K562 (cell line): ENCODE data around the gene PUSL1. TPM values are rescaled to one million over a fixed set of nuclear protein-coding genes. Genes with fewer than 3 reads are reported as not detected.

Experiments used
- ATAC-seq: fragments of 200-7000 bp; cut with Tn5 transposase; 3 replicates; pipeline ENCODE4 v1.9.1; 2020; ENCODE audit warnings: moderate library complexity
- BruUV-seq: library from RNA; stranded (reverse); fragments of 400-500 nt; replicated peaks from 2 replicates; lab custom pipeline; 2021; lab: Mats Ljungman, UMichigan
- CTCF ChIA-PET: fragments of 300-600 bp; formaldehyde crosslinking; extraction: SDS; loops from one replicate; lab custom pipeline; 2021; ENCODE audit warnings: low intra/inter-chr PET ratio; lab: Yijun Ruan, JAX
- POLR2A ChIA-PET: fragments of 300-600, 350-650 bp; sonication (Branson Sonifier 250); formaldehyde crosslinking; extraction: SDS; loops from one replicate; lab custom pipeline; 2021; ENCODE audit warnings: antibody characterized with exemption, inconsistent platforms; lab: Yijun Ruan, JAX
- DNase-seq, 4 experiments: peaks; one replicate each; pipeline versions ENCODE4 v3.0.0 to v3.0.0-alpha.2; 2011 to 2018; ENCODE audit warnings: low spot score in 3 of 4, mixed read lengths in 3 of 4; ENCODE audit errors: extremely low read depth in 1 of 4
- FAIRE-seq: peaks from 2 replicates; lab custom pipeline; 2011; peaks lifted over from hg19 to GRCh38; lab: Jason Lieb, UNC
- H2AFZ ChIP-seq: 2 replicates; pipeline ENCODE4 v1.6.0; 2011; ENCODE audit warnings: low read depth, low read length, control low read depth, inconsistent platforms
- H3K27ac ChIP-seq: fragments of 200-600 bp; 3 replicates; pipeline ENCODE4 v1.8.0; 2011; ENCODE audit warnings: low read depth, mild to moderate bottlenecking, control low read depth, inconsistent platforms, low read length, moderate library complexity, mixed read lengths; ENCODE audit errors: extremely low read depth
- H3K27me3 ChIP-seq, 2 experiments: fragments of 300-600 bp in 1 of 2; 2 replicates in 1 of 2; 3 replicates in 1 of 2; pipeline versions ENCODE4 v1.6.0 to v1.8.0; 2011; ENCODE audit warnings: inconsistent platforms in 2 of 2, low read length in 2 of 2, mild to moderate bottlenecking in 1 of 2, mixed read lengths in 1 of 2, moderate library complexity in 1 of 2; ENCODE audit not compliant: control insufficient read depth in 2 of 2, insufficient read depth in 2 of 2
- H3K36me3 ChIP-seq: fragments of 300-600 bp; 3 replicates; pipeline ENCODE4 v1.8.0; 2011; ENCODE audit warnings: mild to moderate bottlenecking, low read length, inconsistent platforms; ENCODE audit not compliant: control insufficient read depth, insufficient read depth
- H3K4me1 ChIP-seq, 2 experiments: fragments of 200-600 bp in 1 of 2; replicated peaks in 1 of 2; 2 replicates in 1 of 2; 3 replicates in 1 of 2; pipeline versions ENCODE4 v1.5.1 to v1.8.0; 2011; ENCODE audit warnings: inconsistent platforms in 2 of 2, low read length in 2 of 2, mild to moderate bottlenecking in 1 of 2, mixed read lengths in 1 of 2, moderate library complexity in 1 of 2; ENCODE audit not compliant: control insufficient read depth in 2 of 2, insufficient read depth in 2 of 2
- H3K4me2 ChIP-seq: 2 replicates; pipeline ENCODE4 v1.6.1; 2011; ENCODE audit warnings: low read length, control low read depth, inconsistent platforms, mixed read lengths; ENCODE audit not compliant: insufficient read depth
- H3K4me3 ChIP-seq: fragments of 200-600 bp; sonication (generic), shearing (Covaris generic); 2 replicates; pipeline ENCODE4 v1.5.1; 2016; ENCODE audit warnings: control low read depth, inconsistent platforms
- H3K79me2 ChIP-seq: fragments of 200-600 bp; 3 replicates; pipeline ENCODE4 v1.8.0; 2011; ENCODE audit warnings: low read length, inconsistent platforms; ENCODE audit not compliant: control insufficient read depth, insufficient read depth
- H3K9ac ChIP-seq, 2 experiments: 2 replicates each; pipeline versions ENCODE4 v1.6.0 to v1.6.1; 2011; ENCODE audit warnings: low read depth in 2 of 2, low read length in 2 of 2, control low read depth in 1 of 2, inconsistent platforms in 1 of 2, mild to moderate bottlenecking in 1 of 2, mixed read lengths in 1 of 2; ENCODE audit not compliant: insufficient read depth in 1 of 2
- H3K9me1 ChIP-seq: one replicate; pipeline ENCODE4 v1.6.0; 2011; ENCODE audit warnings: inconsistent platforms, mild to moderate bottlenecking, low read length, moderate library complexity; ENCODE audit not compliant: control insufficient read depth, insufficient read depth
- H3K9me3 ChIP-seq: replicated peaks from 2 replicates; pipeline ENCODE4 v1.5.1; 2011; ENCODE audit warnings: low read depth, low read length, inconsistent platforms; ENCODE audit not compliant: control insufficient read depth, insufficient read depth
- H4K20me1 ChIP-seq: replicated peaks from 2 replicates; pipeline ENCODE4 v1.6.1; 2011; ENCODE audit warnings: low read length, inconsistent platforms, mixed read lengths; ENCODE audit not compliant: control insufficient read depth, insufficient read depth
- ATF7 ChIP-seq: fragments of 450-650 bp; IDR thresholded peaks from 2 replicates; pipeline ENCODE4 v1.7.1; 2014; ENCODE audit warnings: mild to moderate bottlenecking, moderate library complexity
- BHLHE40 ChIP-seq: IDR thresholded peaks from 2 replicates; pipeline ENCODE4 v1.6.1; 2011; ENCODE audit warnings: low read length, improper control_type of control experiment
- FOSL1 ChIP-seq: fragments of 200-800 bp; sonication (Bioruptor generic); conservative IDR thresholded peaks from 2 replicates; pipeline ENCODE4 v1.6.1; 2016; ENCODE audit warnings: missing genetic modification characterization, missing compliant biosample characterization
- FOXA3 ChIP-seq, 2 experiments: fragments of 450-650 bp in 1 of 2; sonication (generic) in 1 of 2; formaldehyde crosslinking; IDR thresholded peaks in 1 of 2; conservative IDR thresholded peaks in 1 of 2; 2 replicates each; pipeline versions ENCODE4 v1.4.0 to v1.8.0; 2020 to 2022; ENCODE audit warnings: mild to moderate bottlenecking in 2 of 2, missing genetic modification reagents in 1 of 2
- MCM5 ChIP-seq: fragments of 450-650 bp; IDR thresholded peaks from 2 replicates; pipeline ENCODE4 v1.6.1; 2016; ENCODE audit warnings: low read depth
- NRF1 ChIP-seq, 2 experiments: fragments of 450-650 bp; IDR thresholded peaks in 1 of 2; conservative IDR thresholded peaks in 1 of 2; 2 replicates each; pipeline ENCODE4 v1.6.1; 2014; ENCODE audit warnings: mild to moderate bottlenecking in 2 of 2
- POLR2A ChIP-seq: fragments of 450-650 bp; conservative IDR thresholded peaks from 2 replicates; pipeline ENCODE4 v1.6.1; 2016
- RFX1 ChIP-seq: fragments of 450-650 bp; IDR thresholded peaks from 2 replicates; pipeline ENCODE4 v1.6.1; 2016; ENCODE audit warnings: mild to moderate bottlenecking, moderate library complexity
- SMARCA4 ChIP-seq: fragments of 450-650 bp; IDR thresholded peaks from 2 replicates; pipeline ENCODE4 v1.6.1; 2016
- ZNF444 ChIP-seq: fragments of 250-450 bp; sonication (Bioruptor Pico); IDR thresholded peaks from 2 replicates; pipeline ENCODE4 v1.4.0; 2020; ENCODE audit warnings: mild to moderate bottlenecking, moderate library complexity
- WGBS: fragments of 100-300 bp; shearing (Covaris generic); methylation state at CpG from one replicate; pipeline ENCODE4 v1.1.6; 2016; ENCODE audit warnings: low coverage, mixed read lengths; ENCODE audit not compliant: insufficient coverage; ENCODE audit errors: missing lambda C conversion rate; 5-methylcytosine and 5-hydroxymethylcytosine counted together
- in situ Hi-C: fragments of 300-500 bp; cut with MboI; formaldehyde crosslinking; loops from 4 replicates; pipeline ENCODE4 v1.15.0; 2018; ENCODE audit warnings: inconsistent platforms, mixed read lengths
- intact Hi-C: fragments of 100-400 bp; cut with micrococcal nuclease; formaldehyde crosslinking; loops from 2 replicates; pipeline ENCODE4 v1.14.2; 2022
- polyA plus RNA-seq, 8 experiments: library from polyadenylated mRNA; depleted of rRNA in 4 of 8; stranded (reverse) in 5 of 8; unstranded in 3 of 8; fragments of >200 nt; fragmentation: Nextera tagmentation in 2 of 8; fragmentation: Illumina TruSeq in 1 of 8; extraction: Ambion mirVana in 2 of 8; extraction: Trizol in 1 of 8; gene quantifications; 2 replicates each; pipeline versions ENCODE4 v1.2.1 to v1.2.3, GENCODE V29; 2011 to 2014; ENCODE audit warnings: inconsistent platforms in 1 of 8, missing spikeins in 1 of 8
- total RNA-seq, 7 experiments: library from RNA; depleted of rRNA in 6 of 7; stranded (reverse); fragments of >200 nt in 6 of 7; fragmentation: Illumina TruSeq in 2 of 7; extraction: Trizol in 2 of 7; gene quantifications; 2 replicates each; pipeline versions ENCODE4 v1.2.1 to v1.2.3, GENCODE V29; 2011 to 2021; ENCODE audit warnings: low replicate concordance in 1 of 7
- TF ChIP-seq, protein P1 (sequence below): sonication (generic); formaldehyde crosslinking; IDR thresholded peaks from 2 replicates; pipeline ENCODE4 v1.8.0; 2023; ENCODE audit warnings: missing genetic modification reagents, mild to moderate bottlenecking, borderline replicate concordance

PUSL1 gene
- total and polyA plus RNA-seq, 9 of the 15 experiments (the other 6 are each of a cell fraction or from before 2014, with no cell fraction given): 0.62 to 86.9 (median 13.6) TPM

GRCh38 chr1:1305300-1306069 lies 2.9 kb upstream of the PUSL1 start (continued):
- 0 out of 4 replicates have a peak, but pooled peaks of 1 of the 2 experiments have one; percentile 31 for TF ChIP-seq FOXA3 (CRISPR knock-in tag; conservative IDR thresholded peaks at IDR 0.05 in 1 of 2, IDR thresholded peaks at IDR 0.05 in 1 of 2)
- TF ChIP-seq SMARCA4: 0 out of 2 replicates have a peak, but pooled peaks have one; percentile 19
- no peak; the same call in 1 of the 2 replicates for TF ChIP-seq POLR2A
- TF ChIP-seq ATF7: peak; percentile 28; the same call in 1 of the 2 replicates

DNA sequence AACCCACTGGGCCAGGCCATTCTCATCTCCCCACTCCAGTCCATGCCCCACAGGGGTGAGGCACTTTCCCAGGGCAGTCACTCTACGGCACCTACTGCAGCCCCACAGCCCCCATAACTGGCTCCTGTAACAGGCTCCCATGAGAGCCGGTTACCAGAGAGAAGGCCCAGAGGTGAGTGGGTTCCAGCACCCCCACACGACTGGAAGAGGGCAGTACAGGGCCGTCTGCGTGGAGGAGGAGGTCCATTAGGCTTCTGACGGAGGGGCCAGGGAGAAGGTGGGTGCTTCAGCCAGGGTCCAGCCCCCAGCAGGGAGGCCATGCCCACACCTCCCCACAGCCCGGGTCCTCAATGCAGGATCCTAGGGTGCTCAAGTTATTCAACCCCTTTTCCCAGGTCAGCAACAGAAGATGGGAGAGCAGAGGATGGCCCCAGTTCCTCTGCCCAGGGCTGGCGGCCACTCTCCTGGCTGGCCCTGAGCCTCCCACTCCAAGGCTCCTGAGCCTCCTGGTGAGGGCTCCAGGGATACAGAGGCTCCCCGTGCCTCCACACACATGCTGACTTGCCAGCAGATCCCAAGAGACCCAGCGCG lies 2.2 kb upstream of the PUSL1 start:
- H3K4me2 ChIP-seq: peak overlapping the region; percentile 75
- no peaks in the 10 kb centered on the region for H3K27me3 ChIP-seq
- H3K9ac ChIP-seq: peak overlapping the region; percentile 57 to 97
- ATAC-seq (peak; percentile 30), DNase-seq (peak in 2 of 4 experiments; percentile 58 to 80), FAIRE-seq (peak; percentile 71)
- in situ Hi-C loops (no loop called here), intact Hi-C loops (loop anchor here (5.0 to 10.0 kb wide), 2 partner anchors 71 to 919 kb away; partner anchors contain the start of genes AURKAIP1 and SKI)
- H3K9me1 ChIP-seq: peaks cover 5% of the 10 kb centered on the region
- H3K36me3 ChIP-seq: peaks cover 24% of the 10 kb centered on the region
- no TSS peak for BruUV-seq
- H4K20me1 ChIP-seq: peaks cover 24% of the 10 kb centered on the region; the same call in 1 of the 2 replicates
- WGBS: 26% methylated on average over 11 of the region's 11 CpGs
- ChIA-PET CTCF (no interaction called here), POLR2A (interaction anchor here (0.5 to 0.6 kb wide), 2 partner anchors 9 to 80 kb away, joined by 3 read pairs; no protein-coding TSS in a partner anchor)
- peak overlapping the region; percentile 62 for H3K27ac ChIP-seq
- no peaks in the 10 kb centered on the region for H3K9me3 ChIP-seq
- H3K4me3 ChIP-seq: peak overlapping the region; percentile 94
- peaks cover 54% of the 10 kb centered on the region for H3K79me2 ChIP-seq
- 0 out of 2 replicates have a peak overlapping the region, but pooled peaks have one; percentile 51 for H2AFZ ChIP-seq
- peaks cover 41 to 94% of the 10 kb centered on the region in 2 experiments for H3K4me1 ChIP-seq
- TF ChIP-seq NRF1 (conservative IDR thresholded peaks at IDR 0.05 in 1 of 2, IDR thresholded peaks at IDR 0.05 in 1 of 2) (peak in 1 of 2 experiments; percentile 41; a peak in 1 of 4 replicates), MCM5 (no peak), ZNF444 (CRISPR knock-in tag) (no peak), RFX1 (no peak), FOSL1 (tag) (no peak), BHLHE40 (0 out of 2 replicates have a peak, but pooled peaks have one; percentile 4)
- TF ChIP-seq, protein P1, sequence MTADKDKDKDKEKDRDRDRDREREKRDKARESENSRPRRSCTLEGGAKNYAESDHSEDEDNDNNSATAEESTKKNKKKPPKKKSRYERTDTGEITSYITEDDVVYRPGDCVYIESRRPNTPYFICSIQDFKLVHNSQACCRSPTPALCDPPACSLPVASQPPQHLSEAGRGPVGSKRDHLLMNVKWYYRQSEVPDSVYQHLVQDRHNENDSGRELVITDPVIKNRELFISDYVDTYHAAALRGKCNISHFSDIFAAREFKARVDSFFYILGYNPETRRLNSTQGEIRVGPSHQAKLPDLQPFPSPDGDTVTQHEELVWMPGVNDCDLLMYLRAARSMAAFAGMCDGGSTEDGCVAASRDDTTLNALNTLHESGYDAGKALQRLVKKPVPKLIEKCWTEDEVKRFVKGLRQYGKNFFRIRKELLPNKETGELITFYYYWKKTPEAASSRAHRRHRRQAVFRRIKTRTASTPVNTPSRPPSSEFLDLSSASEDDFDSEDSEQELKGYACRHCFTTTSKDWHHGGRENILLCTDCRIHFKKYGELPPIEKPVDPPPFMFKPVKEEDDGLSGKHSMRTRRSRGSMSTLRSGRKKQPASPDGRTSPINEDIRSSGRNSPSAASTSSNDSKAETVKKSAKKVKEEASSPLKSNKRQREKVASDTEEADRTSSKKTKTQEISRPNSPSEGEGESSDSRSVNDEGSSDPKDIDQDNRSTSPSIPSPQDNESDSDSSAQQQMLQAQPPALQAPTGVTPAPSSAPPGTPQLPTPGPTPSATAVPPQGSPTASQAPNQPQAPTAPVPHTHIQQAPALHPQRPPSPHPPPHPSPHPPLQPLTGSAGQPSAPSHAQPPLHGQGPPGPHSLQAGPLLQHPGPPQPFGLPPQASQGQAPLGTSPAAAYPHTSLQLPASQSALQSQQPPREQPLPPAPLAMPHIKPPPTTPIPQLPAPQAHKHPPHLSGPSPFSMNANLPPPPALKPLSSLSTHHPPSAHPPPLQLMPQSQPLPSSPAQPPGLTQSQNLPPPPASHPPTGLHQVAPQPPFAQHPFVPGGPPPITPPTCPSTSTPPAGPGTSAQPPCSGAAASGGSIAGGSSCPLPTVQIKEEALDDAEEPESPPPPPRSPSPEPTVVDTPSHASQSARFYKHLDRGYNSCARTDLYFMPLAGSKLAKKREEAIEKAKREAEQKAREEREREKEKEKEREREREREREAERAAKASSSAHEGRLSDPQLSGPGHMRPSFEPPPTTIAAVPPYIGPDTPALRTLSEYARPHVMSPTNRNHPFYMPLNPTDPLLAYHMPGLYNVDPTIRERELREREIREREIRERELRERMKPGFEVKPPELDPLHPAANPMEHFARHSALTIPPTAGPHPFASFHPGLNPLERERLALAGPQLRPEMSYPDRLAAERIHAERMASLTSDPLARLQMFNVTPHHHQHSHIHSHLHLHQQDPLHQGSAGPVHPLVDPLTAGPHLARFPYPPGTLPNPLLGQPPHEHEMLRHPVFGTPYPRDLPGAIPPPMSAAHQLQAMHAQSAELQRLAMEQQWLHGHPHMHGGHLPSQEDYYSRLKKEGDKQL (CRISPR knock-in tag): no peak
